Right renal cortex interstitium (tissue), 3 donors: ENCODE measurements around the gene FAM50B. TPM values are rescaled to one million over a fixed set of nuclear protein-coding genes. Genes with fewer than 3 reads are reported as not detected.

ENCODE experiments used
- DNase-seq, 3 donors: peaks; one replicate each; pipeline ENCODE4 v3.0.0-alpha.2; 2013; ENCODE audit warnings: low read depth in 3 of 3, low spot score in 2 of 3
- polyA plus RNA-seq, 3 donors: library from polyadenylated mRNA; unstranded; fragments of 120-200 nt; gene quantifications; one replicate each; pipeline ENCODE4 v1.2.1, GENCODE V29; 2013; ENCODE audit not compliant: insufficient read length in 3 of 3

FAM50B gene
- polyA plus RNA-seq, 3 donors: 11.0 to 12.9 (median 12.4) TPM

GRCh38 chr6:3819161-3820110, 29.7 kb upstream of the FAM50B start:
- no peak for DNase-seq

GRCh38 chr6:3820563-3820962, 28.6 kb upstream of the FAM50B start:
- DNase-seq: no peak

GRCh38 chr6:3822747-3823445, 26.3 kb upstream of the FAM50B start:
- DNase-seq: no peak

GRCh38 chr6:3823671-3824070, 25.5 kb upstream of the FAM50B start:
- no peak for DNase-seq

- no peak for DNase-seq
These were observed 23.8 kb upstream of the FAM50B start for GRCh38 chr6:3825331-3825831.

- no peak for DNase-seq
These were observed 23.2 kb upstream of the FAM50B start for GRCh38 chr6:3825851-3826581.

DNA sequence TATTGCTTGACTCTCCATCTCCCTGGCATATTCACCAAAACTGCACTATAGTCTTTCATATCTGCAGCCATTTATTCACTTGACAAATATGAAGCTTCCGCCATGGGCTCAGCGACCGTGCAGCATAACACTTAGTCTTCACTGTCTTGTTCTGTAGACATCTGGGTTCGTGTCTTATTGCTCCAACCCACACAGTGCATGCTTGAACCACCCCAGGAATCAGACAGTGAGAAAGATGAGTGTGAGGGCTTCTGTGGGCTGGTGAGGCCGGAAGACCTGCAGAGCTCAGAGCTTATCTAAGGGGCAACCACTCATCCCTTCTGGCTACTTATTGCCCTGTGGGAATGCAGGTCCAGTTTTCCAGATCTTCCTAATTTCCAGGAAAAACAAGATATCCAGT, 19.9 kb upstream of the FAM50B start:
- DNase-seq: no peak

- no peak for DNase-seq
These were observed 18.4 kb upstream of the FAM50B start for GRCh38 chr6:3830806-3831205.

DNA sequence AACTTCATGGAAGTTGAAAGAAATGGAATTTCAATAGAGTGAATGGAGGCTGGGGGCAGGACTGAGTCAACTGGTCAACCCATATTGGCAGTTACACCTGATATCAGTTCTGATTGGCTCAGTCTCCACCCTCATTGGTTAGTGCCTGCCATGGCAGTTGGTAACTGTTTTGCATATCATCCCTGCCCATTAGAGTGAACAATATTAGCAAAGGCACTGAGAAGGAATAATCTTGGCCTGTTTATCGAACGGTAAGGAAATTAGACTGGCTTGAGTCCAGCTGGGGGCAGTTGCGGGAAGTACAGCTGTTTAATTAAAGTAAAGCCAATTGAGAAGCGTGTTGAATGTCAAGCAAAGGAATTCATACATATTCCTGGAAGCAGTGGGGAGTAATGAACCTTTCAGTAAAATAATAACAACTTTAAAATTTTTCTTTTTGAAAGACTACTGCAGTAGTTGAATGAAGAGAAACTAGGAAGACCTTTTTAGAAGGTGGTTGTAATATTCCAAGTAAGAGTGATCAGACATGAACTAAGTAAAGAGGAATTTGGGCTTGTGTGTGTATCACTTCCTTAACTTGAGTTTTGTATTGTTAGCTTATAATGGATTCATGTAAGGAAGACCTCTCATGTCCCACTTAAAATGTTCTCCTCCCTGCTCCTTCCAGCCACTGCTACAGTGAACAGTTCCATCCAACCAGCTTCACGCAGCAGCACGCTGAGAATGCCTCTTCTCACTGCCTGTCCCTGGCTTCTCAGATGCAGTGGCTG, 17.2 kb upstream of the FAM50B start:
- no peak for DNase-seq

GRCh38 chr6:3835055-3835731, 14.0 kb upstream of the FAM50B start:
- DNase-seq: no peak

DNA sequence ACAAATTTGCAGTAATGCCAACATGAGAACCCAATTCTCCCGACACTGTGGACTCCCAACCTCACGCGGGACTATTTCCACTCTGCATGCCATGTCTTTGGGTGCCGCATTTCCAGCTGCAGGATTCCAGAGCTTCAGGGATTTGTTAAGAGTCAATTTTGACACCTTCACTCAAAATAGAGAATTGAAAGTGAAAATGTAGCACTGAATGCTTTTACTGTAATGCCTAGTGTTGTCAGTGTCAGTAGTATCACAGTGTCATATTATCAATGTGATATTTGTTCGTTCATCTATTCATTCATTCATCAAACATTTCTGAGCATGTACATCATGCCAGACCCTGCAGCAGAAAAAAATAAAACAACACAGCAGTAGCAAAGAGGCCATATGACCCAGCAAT, 13.4 kb upstream of the FAM50B start:
- no peak for DNase-seq

GRCh38 chr6:3836566-3836965, 12.6 kb upstream of the FAM50B start:
- DNase-seq: no peak

DNA sequence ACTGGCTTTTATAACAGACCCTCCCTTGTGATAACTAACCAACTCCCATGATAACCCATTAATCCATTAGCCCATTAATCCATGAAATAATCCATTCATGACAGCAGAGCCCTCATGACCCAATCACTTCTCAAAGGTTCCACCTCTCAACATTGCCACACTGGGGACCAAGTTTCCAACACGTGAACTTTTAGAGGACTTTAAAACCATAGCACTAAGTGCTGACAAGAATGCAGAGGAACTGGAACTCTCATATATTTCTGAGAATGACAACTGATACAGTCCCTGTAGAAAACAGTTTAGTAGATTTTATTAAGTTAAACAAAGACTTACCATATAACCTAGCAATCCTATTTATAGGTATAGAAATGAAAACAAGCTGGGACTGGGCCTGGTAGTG, 11.4 kb upstream of the FAM50B start:
- DNase-seq: no peak

DNA sequence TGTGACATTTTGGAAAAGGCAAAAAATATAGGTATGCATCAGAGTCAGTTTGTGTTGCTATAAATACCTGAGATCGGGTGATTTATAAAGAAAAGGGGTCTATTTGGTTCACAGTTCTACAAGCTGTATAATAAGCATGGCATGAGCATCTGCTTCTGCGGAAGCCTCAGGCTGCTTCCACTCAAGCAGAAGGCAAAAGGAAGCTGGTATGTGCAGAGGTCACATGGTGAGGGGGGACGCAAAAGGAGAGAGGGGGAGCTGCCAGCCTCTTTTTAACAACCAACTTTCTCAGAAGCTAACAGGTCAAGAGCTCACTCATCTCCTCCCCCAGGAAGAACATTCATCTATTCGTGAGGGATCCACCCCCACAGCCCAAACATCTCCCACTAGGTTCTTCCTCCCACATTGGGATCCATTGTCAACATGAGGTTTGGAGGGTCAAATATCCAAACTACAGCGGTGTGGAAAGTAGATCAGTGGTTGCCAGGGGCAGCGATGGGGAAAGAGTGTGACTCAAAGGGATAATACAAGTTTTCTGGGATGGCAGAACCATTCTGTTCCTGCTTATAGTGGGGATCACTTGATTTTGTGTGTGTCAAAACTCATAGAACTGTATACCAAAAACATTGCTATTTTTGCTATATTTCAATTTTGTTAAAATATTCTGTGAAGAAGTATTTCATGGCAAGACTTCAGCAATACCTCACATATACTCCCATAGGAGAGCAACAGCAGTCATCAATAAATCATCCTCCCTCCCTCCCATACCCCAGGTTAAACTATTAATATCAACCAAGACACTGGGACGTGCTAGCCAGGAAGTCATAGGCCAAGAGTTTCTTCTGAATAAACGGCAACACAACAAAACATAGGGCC, 9.9 kb upstream of the FAM50B start:
- no peak for DNase-seq

DNA sequence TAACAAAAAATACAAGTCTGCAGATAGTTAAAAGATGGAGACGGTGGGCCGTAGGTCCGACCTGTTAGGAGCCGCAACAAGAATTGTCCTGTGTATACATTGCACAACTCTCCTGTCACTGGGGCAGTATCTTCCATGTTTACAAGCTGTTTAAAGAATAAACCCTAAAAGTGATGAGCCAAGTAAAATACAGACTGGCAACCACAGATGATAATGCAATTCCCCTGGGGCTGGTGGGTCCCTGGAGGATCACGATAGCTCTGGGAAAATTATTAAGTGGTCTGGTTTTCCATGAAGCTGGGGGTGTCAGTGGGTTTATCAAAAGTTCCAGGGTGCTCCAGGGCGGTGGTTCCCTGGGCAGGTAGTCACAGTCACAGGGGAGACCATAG, 8.1 kb upstream of the FAM50B start:
- DNase-seq: no peak

DNA sequence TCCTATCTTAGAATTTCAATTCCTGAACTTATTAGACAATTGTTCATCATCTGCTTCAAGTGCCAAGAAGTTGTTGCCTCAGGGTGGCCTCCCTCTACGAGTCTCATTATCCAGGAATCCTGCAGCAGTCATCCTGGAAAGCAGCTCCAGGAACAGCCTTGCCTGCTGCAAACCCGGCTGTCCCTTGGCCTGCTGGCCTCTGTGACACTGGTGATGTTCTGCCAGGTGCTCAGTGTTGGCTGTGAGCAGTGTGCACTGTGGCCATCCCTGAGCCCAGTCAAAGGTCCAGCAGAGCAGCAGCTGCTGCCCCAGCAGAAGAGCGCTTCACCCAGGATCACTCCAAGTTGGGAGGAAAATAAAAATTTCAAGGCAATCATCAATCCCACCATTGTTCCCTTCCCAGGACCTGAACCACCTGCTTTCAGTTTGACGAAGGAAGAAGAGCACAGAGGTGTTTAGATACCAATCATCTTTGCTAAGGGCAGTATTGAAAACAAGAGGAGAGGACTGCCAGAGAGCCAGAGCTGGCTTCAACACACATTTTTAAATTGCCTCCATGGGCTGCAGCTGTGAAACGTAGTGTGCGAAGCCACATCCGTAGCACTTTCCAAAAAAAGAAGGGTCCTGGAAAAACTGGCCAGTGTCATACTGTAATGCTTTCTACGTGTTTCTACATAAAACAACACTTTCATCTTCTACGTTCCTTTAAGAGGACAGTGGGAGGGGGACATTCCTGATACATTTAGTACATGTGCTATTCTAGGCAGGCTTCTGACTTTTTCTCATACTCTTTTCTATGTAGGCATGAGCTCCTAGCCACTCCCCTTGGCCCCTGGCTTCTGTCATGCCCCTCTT, 7.2 kb upstream of the FAM50B start:
- DNase-seq: no peak

GRCh38 chr6:3843379-3844096, 5.6 kb upstream of the FAM50B start:
- DNase-seq: no peak
